Measurements from ENCODE around the gene CHPF.

CHPF gene

GRCh38 chr2:219552382-219553167 is 9.0 kb upstream of the CHPF start:
- DNase-seq (ENCODE audit: low read depth in 1 of 2, low spot score in 1 of 2), result peak; percentile 50 to 64

- no peak for DNase-seq (ENCODE audit: low read depth in 1 of 2, low spot score in 1 of 2)
These were observed 8.1 kb upstream of the CHPF start for GRCh38 chr2:219551441-219552381.

DNA sequence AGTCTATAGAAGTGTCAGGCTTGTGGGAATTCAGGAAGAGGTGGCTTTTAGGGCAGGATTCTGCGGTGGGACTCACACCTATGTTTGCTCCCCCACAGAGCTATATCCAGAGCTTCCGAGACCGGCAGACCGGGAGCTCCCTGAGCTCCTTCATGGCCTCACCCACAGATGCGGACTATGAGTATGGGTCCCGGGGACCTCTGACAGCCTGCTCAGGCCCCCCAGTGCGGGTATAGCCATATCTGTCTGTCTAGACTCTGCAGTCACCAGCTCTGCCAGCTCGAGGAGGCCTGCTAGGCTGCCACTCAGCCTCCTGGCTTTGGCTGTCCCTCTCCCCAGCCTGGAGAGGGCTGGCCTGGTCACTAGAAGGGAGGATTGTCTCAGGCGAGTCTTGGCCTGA is 6.0 kb upstream of the CHPF start:
- DNase-seq (ENCODE audit: low read depth in 1 of 2, low spot score in 1 of 2), result no peak

- DNase-seq (ENCODE audit: low read depth in 1 of 2, low spot score in 1 of 2), result no peak
These were observed 5.4 kb upstream of the CHPF start for GRCh38 chr2:219548990-219549389.

- DNase-seq (ENCODE audit: low read depth in 1 of 2, low spot score in 1 of 2), result no peak
These were observed 4.0 kb upstream of the CHPF start for GRCh38 chr2:219547621-219548020.

- DNase-seq (ENCODE audit: low read depth in 1 of 2, low spot score in 1 of 2), result no peak
These were observed 2.3 kb upstream of the CHPF start for GRCh38 chr2:219545943-219546352.

- DNase-seq (ENCODE audit: low read depth in 1 of 2, low spot score in 1 of 2), result no peak
These were observed 1.8 kb upstream of the CHPF start for GRCh38 chr2:219545295-219545942.

DNA sequence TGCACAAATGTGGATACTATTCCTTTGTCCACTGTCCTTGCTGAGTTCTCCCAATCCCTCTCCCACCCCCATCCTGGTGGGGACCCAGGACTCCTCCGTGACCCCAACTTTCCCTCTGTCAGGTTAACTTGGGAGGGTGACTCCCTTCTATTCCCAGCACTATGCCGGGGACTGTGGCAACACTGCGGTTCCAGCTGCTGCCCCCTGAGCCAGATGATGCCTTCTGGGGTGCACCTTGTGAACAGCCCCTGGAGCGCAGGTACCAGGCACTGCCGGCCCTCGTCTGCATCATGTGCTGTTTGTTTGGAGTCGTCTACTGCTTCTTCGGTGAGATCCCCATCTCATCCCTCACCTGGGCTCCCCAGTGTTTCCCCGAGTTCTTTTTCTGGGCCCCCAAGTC is 958 bp upstream of the CHPF start:
- DNase-seq (ENCODE audit: low read depth in 1 of 2, low spot score in 1 of 2), result no peak

DNA sequence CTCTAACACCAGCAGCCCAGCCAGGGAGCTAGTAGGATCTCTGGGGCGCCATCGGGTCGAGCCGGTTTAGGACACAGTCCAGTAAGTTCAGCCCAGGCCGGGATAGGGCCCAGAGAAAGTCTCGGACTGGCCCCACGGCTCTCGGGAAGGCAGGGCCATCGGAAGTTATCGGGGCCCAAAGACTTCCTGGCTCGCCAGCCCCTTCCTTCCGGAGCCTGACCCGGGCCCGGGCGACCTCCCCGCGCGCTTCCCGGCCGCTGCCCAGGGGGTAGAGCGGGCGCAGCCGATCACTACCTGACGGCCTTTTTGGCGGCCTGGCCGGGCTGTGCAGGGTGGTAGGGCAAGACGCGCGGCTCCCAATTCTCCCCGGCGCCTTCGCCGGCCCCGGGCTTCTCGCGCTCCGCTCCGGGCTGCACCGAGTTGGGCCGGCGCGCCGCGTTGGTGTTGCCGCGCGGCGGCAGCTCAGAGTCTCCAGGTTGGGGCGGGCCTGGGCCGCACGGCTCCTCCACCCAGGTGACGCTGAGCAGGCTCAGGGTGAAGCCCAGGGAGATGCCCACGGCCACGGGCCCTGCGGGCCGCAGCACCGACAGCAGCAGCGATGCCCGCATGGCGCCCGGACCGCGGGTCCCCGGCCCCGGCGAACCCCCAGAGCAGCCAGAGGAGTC is 546 bp downstream of the CHPF start:
- DNase-seq (ENCODE audit: low read depth in 1 of 2, low spot score in 1 of 2), result no peak

DNA sequence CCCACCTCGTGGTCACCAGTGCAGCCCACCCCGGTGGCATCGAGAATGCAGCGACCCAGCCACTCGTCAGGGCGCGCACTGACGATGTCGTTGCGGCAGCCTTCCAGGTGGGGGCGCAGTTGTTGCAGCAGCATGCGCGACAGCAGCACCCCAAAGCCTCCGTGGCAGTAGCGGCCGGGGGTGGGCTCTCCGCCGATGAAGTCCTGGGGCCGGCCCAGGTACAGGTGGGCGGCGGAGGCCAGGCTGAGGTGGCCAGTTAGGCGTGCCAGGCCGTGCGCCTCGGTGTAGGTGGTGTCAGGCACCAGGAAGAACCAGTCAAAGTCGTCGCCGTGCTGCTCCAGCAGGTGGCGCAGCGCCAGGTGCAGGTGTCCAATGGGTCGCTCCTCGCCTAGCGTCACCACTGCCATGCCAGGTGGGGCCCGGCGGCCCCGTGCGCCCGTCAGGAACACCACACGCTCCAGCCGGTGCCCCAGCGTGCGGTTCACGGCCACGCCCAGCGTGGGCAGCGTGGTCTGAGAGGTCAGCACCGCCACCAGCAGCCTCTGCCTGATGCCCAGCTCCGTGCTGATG is 1.9 kb downstream of the CHPF start:
- peak; percentile 76 for DNase-seq (ENCODE audit: low read depth in 1 of 2, low spot score in 1 of 2)

- no peak for DNase-seq (ENCODE audit: low read depth in 1 of 2, low spot score in 1 of 2)
These were observed 2.7 kb downstream of the CHPF start for GRCh38 chr2:219540784-219541504.

DNA sequence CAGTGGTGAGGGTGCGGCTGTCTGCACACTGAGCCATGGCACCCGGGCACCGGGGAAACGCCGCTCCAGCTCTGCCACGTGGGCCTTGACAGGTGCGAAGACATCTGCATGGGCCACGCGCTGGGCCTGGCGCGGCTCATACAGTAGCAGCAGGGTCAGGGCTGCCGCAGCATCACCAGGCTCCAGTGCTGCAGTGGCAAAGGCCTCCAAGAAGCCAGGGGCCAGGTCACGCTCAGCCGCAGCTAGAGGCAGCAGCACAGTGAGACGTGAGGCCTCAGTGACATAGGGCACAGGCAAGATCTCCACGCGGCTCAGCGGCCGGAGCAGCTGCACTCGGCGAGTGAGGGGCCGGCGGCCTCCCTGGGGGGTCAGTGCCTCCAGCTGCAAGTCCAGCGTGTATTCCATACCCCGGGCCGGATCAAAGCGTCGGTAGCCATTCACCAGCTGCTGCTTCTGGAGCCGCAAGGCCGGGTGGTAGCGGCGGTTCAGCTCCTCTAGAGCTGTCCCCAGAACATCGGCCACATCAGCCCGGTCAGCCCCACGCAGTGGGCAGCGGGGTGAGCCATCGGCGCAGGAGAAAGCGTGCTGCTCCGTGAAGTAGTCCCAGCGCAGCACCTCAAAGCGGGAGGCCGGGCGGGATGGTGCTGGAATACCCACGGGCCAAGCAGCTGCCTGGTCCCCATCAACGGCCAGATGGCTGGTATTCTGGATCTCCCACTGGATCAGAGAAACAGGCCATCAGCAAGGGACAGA is 3.5 kb downstream of the CHPF start:
- DNase-seq (ENCODE audit: low read depth in 1 of 2, low spot score in 1 of 2), result no peak

DNA sequence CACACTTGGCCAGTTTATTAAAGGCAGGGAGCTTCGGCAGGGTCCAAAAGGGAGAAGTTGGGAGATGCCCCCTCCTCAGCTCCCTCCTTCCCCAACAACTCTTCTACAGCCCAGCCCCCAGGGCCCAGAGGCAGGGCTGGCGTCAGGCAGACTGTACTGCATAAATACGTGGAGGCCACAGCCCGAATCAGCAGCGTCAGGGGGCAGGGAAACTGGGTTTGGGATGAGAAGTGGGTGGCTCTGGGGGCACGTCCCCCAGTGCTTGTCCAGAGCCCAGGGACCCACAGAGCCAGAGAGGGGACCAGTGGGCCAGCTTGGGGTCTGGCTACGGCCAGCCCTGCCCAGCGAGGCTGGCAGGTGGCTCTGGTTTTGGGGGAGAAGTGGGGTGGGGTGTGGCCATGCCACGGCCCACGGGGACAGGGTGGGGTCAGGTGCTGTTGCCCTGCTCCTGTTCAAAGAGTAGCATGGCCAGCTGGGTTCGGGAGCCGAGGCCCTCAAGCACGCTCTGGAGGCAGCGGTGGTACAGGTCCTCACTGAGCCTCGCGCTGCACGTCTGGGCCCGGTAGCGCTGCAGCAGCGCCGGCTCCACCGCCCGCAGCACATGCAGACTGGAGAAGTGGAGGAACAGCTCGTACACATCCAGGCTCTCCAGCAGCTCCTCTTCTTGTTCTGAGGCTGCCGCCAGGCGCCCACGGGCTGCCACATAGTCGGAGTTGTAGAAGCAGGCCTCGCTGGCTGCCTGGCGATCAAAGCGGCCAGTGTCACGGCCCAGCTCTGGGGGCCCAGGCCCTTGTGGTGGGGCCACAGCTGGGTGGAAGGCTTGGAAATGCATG is 4.4 kb downstream of the CHPF start:
- DNase-seq (ENCODE audit: low read depth in 1 of 2, low spot score in 1 of 2), result no peak

DNA sequence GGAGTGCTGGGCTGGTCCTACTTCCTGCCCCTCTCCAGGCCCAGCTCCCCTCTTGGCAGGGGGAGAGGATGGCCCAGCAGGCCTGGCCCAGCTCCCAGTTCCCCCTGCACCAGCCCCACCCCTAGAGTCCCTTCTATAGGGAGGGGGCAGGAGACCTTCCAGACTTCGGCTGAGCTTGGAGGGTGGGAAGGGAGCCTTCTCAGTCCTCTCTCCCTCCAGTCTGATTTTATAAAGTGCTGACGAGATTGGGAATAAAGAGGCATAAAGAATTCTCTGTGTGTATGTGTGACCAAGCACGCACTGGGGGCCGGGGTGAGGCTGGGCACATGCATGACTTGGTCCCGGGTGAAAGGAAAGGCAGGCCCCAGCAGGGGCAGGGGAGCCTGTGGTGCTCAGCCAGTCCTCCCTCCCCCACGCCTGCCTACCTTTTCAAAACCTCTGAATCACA is 5.1 kb downstream of the CHPF start:
- DNase-seq (ENCODE audit: low read depth in 1 of 2, low spot score in 1 of 2), result no peak

- DNase-seq (ENCODE audit: low read depth in 1 of 2, low spot score in 1 of 2), result no peak
These were observed 5.7 kb downstream of the CHPF start for GRCh38 chr2:219537657-219538488.

DNA sequence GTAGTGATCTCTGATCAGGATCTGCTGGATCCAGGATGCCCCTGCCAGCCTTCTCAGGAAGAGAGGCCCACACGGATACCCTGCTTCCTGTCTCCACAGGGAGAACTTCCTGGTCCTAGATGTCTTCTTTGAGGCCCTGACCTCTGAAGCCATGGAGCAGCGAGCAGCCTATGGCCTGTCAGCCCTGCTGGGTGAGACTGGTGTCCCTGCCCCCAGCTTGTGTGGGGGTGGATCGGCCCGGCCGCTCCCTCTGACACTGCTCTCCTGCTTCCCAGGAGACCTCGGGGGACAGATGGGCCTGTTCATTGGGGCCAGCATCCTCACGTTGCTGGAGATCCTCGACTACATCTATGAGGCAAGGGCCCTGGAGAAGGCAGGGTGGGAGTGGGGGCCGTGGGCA is 6.6 kb downstream of the CHPF start:
- DNase-seq (ENCODE audit: low read depth in 1 of 2, low spot score in 1 of 2), result no peak

DNA sequence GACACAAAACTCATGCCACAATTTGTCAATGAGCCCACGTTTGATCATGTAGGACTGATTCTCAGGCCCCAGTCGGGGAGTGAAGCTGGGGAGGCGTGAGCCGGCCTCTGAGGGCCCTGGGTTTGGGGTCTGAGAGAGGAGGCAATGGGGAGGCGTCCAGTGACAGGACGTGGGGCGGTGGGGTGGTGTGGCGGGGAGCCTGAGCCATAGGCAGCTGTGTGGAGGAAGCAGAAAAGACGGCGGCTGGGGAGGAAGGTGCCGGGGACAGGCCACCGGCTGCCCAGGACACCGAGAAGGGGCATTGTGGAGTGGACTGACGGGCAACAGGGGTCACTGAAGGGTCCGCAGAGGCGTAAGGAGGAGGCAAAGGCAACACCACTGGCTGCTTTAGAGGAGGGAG is 7.2 kb downstream of the CHPF start:
- DNase-seq (ENCODE audit: low read depth in 1 of 2, low spot score in 1 of 2), result no peak

All from activated T-helper 1 cell treated with anti-CD3 and anti-CD28 coated beads, Interleukin-2, amount 50 U/mL, for 16 hours (primary cell).